SU-DHL-6 (cell line): ENCODE data around the gene TRIP6.

Experiments used
- H2AFZ ChIP-seq: fragments of 200-600 bp; sonication (generic); 2 replicates; pipeline ENCODE4 v1.6.1; 2014; ENCODE audit warnings: low read depth, mild to moderate bottlenecking, moderate library complexity, mixed read lengths, antibody characterized with exemption, low read length; ENCODE audit not compliant: severe bottlenecking
- H3F3A ChIP-seq: fragments of 200-600 bp; shearing (Covaris generic); 2 replicates; pipeline ENCODE4 v1.6.0; 2016; ENCODE audit warnings: antibody characterized with exemption, mild to moderate bottlenecking; ENCODE audit not compliant: insufficient read depth
- H3K27ac ChIP-seq: fragments of 200-600 bp; sonication (generic); 2 replicates; pipeline ENCODE4 v1.5.1; 2016; ENCODE audit warnings: low read depth, mild to moderate bottlenecking, low read length, moderate library complexity, mixed read lengths
- H3K27me3 ChIP-seq: fragments of 200-600 bp; sonication (generic), shearing (Covaris generic); 2 replicates; pipeline ENCODE4 v1.6.0; 2014; ENCODE audit warnings: mild to moderate bottlenecking, low read length
- H3K36me3 ChIP-seq: fragments of 200-600 bp; sonication (generic); 2 replicates; pipeline ENCODE4 v1.6.1; 2014; ENCODE audit warnings: mild to moderate bottlenecking, low read length, mixed read lengths
- H3K4me2 ChIP-seq: fragments of 300-600, 200-600 bp; shearing (Covaris generic), sonication (generic); 2 replicates; pipeline ENCODE4 v1.6.0; 2014; ENCODE audit warnings: low read length, low read depth, mild to moderate bottlenecking; ENCODE audit not compliant: poor library complexity, severe bottlenecking
- H3K4me3 ChIP-seq: fragments of 200-600 bp; sonication (generic); 2 replicates; pipeline ENCODE4 v1.5.1; 2014; ENCODE audit warnings: antibody characterized with exemption, low read length, mild to moderate bottlenecking, mixed read lengths; ENCODE audit not compliant: insufficient read depth, poor library complexity, severe bottlenecking
- H3K79me2 ChIP-seq: fragments of 200-600 bp; sonication (generic); 2 replicates; pipeline ENCODE4 v1.6.1; 2014; ENCODE audit warnings: mild to moderate bottlenecking, low read length, moderate library complexity; ENCODE audit not compliant: insufficient read depth
- H3K9ac ChIP-seq: fragments of 200-600 bp; sonication (generic); 2 replicates; pipeline ENCODE4 v1.7.0; 2014; ENCODE audit warnings: mild to moderate bottlenecking, low read length
- H3K9me2 ChIP-seq: fragments of 200-600 bp; sonication (generic); replicated peaks from 2 replicates; pipeline ENCODE4 v1.6.1; 2014; ENCODE audit warnings: low read length; ENCODE audit not compliant: insufficient read depth
- H3K9me3 ChIP-seq: fragments of 200-600 bp; sonication (generic); 2 replicates; pipeline ENCODE4 v1.6.1; 2014; ENCODE audit warnings: low read length, mixed read lengths; ENCODE audit not compliant: insufficient read depth
- H4K20me1 ChIP-seq: fragments of 200-600 bp; sonication (generic); 2 replicates; pipeline ENCODE4 v1.6.1; 2014; ENCODE audit warnings: low read depth, mild to moderate bottlenecking, antibody characterized with exemption, low read length, moderate library complexity, mixed read lengths
- EZH2phosphoT487 ChIP-seq: fragments of 200-600 bp; sonication (generic), shearing (Covaris generic); conservative IDR thresholded peaks from 2 replicates; pipeline ENCODE4 v1.6.1; 2018; ENCODE audit warnings: mild to moderate bottlenecking, antibody characterized with exemption, low read length, moderate library complexity, mixed read lengths
- TF ChIP-seq, protein P1 (sequence below): fragments of 200-600 bp; sonication (generic); IDR thresholded peaks from one replicate; pipeline ENCODE4 v1.5.1; 2017; ENCODE audit warnings: antibody characterized with exemption, mild to moderate bottlenecking, low read length, moderate library complexity; ENCODE audit not compliant: insufficient read depth, poor library complexity, severe bottlenecking

The TRIP6 gene

DNA sequence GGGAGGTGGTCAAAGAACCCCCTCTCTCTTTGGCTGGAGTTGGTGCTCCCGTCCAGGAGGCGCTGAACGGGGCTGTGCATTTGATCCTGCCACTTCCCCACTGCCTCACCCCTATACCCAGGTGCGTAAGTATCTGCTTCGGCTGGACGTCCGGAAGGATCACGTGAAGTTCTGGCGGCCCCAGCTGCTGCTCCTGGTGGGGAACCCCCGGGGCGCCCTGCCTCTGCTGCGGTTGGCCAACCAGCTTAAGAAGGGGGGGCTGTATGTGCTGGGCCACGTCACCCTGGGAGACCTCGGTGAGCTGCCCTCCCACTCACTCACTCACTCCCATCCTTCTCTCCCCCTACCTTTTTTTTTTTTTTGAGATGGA is 5.6 kb upstream of the TRIP6 start:
- no peak overlapping the region for H3K4me3 ChIP-seq
- no peak overlapping the region for H3K9ac ChIP-seq

DNA sequence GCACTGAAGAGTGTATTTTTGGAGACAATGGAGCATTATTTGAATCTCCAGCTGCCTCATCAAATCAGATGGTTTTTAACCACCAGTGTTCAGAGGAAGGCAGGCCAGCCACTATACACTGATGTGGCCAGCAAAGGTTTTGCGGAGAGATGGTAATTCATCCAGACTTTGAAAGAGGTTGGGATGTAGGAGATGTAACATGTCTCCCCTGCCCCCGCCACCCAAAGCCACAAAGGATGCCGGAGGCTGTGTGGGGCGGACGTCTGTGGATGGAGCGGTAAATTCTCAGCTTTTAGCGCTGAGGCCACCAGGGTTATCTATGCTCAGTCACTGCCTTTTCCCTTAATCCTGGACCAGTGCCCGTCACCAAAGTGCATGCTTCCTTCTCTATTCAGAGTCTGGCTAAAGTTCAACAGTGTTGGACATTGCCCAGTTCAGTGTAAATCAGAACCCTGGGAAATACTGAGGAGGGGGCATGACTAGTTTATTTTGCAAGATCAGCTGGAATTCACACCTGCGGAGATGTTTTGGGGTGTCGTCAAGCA is 3.7 kb upstream of the TRIP6 start:
- Histone ChIP-seq H2AFZ (no peak overlapping the region), H3F3A (0 out of 2 replicates have a peak, but pooled peaks cover 8% of the 10 kb centered on the region), H3K36me3 (no peaks in the 10 kb centered on the region), H3K9me3 (no peaks in the 10 kb centered on the region), H3K9ac (no peak overlapping the region), H3K4me2 (no peak overlapping the region), H3K27ac (no peak overlapping the region), H3K27me3 (no peaks in the 10 kb centered on the region), H3K9me2 (no peaks in the 10 kb centered on the region), H3K79me2 (no peaks in the 10 kb centered on the region), H3K4me3 (no peak overlapping the region), H4K20me1 (no peaks in the 10 kb centered on the region)
- no peak for TF ChIP-seq EZH2phosphoT487
- TF ChIP-seq, protein P1, sequence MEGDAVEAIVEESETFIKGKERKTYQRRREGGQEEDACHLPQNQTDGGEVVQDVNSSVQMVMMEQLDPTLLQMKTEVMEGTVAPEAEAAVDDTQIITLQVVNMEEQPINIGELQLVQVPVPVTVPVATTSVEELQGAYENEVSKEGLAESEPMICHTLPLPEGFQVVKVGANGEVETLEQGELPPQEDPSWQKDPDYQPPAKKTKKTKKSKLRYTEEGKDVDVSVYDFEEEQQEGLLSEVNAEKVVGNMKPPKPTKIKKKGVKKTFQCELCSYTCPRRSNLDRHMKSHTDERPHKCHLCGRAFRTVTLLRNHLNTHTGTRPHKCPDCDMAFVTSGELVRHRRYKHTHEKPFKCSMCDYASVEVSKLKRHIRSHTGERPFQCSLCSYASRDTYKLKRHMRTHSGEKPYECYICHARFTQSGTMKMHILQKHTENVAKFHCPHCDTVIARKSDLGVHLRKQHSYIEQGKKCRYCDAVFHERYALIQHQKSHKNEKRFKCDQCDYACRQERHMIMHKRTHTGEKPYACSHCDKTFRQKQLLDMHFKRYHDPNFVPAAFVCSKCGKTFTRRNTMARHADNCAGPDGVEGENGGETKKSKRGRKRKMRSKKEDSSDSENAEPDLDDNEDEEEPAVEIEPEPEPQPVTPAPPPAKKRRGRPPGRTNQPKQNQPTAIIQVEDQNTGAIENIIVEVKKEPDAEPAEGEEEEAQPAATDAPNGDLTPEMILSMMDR: no peak

More for the DNA sequence above, 5.6 kb upstream of the TRIP6 start:
- no peaks in the 10 kb centered on the region for H3K9me2 ChIP-seq
- H3K4me2 ChIP-seq: no peak overlapping the region
- no peaks in the 10 kb centered on the region for H4K20me1 ChIP-seq
- 0 out of 2 replicates have a peak, but pooled peaks cover 8% of the 10 kb centered on the region for H3F3A ChIP-seq
- no peaks in the 10 kb centered on the region for H3K79me2 ChIP-seq
- H3K36me3 ChIP-seq: no peaks in the 10 kb centered on the region
- TF ChIP-seq, protein P1: no peak
- no peak for TF ChIP-seq EZH2phosphoT487
- H3K27me3 ChIP-seq: no peaks in the 10 kb centered on the region
- no peak overlapping the region for H2AFZ ChIP-seq
- H3K9me3 ChIP-seq: no peaks in the 10 kb centered on the region
- H3K27ac ChIP-seq: no peak overlapping the region

DNA sequence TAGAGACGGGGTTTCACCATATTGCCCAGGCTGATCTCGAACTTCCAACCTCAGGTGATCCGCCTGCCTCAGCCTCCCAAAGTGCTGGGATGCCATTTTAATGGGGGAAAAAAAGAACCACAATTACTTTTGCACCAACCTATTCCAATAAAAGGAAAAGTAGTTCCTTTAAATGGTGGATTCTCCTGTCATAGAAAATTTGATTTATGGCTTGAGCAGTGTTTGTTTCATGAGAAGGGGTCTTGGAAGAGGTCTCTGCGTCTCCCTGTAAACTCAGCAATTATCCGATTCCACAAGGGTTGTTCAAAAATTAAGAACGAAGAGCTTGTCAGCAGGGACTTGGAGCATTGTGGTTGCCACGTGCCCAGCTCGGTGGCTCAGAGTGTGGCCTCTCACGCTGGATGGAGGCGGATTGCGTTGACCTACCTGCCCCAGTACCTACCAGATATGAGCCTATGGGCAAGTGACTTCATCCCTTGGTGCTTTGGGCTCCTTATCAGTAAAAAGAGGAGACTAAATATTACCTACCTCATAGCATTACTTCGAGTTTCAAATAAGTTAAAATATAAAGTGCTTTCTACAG is 2.8 kb upstream of the TRIP6 start:
- H3K9me3 ChIP-seq: no peaks in the 10 kb centered on the region
- no peaks in the 10 kb centered on the region for H3K79me2 ChIP-seq
- 0 out of 2 replicates have a peak, but pooled peaks cover 8% of the 10 kb centered on the region for H3F3A ChIP-seq
- H3K4me3 ChIP-seq: no peak overlapping the region
- H3K9me2 ChIP-seq: no peaks in the 10 kb centered on the region
- no peak overlapping the region for H2AFZ ChIP-seq
- no peak overlapping the region for H3K4me2 ChIP-seq
- H3K36me3 ChIP-seq: no peaks in the 10 kb centered on the region
- H3K9ac ChIP-seq: no peak overlapping the region
- no peaks in the 10 kb centered on the region for H4K20me1 ChIP-seq
- TF ChIP-seq EZH2phosphoT487: no peak
- TF ChIP-seq, protein P1: no peak
- no peak overlapping the region for H3K27ac ChIP-seq
- H3K27me3 ChIP-seq: no peaks in the 10 kb centered on the region
